ENCODE measurements around the gene KMT2A. TPM values are rescaled to one million over a fixed set of nuclear protein-coding genes. Genes with fewer than 3 reads are reported as not detected.

KMT2A gene
- total RNA-seq, 1 experiment from 2014 or later = 50.4 TPM

GRCh38 chr11:118552341-118552740 lies 116.0 kb downstream of the KMT2A start:
- no peaks in the 10 kb centered on the region for H3K79me2 ChIP-seq (ENCODE audit: insufficient read depth, low read length)
- H3K36me3 ChIP-seq (ENCODE audit: control insufficient read depth in 1 of 2, insufficient read depth in 2 of 2, low read length in 2 of 2) = peaks cover 10 to 25% of the 10 kb centered on the region in 2 experiments
- POLR2A ChIA-PET = no interaction called here

More at GRCh38 chr11:118552341-118552740, 116.0 kb downstream of the KMT2A start:
- no peaks in the 10 kb centered on the region for H3K9me3 ChIP-seq (ENCODE audit: control insufficient read depth in 1 of 2, insufficient read depth in 1 of 2, low read depth in 1 of 2, low read length in 2 of 2)
- ChIA-PET CTCF (no interaction called here), RAD21 (ENCODE audit: low non-redundant PET in 1 of 2, low total read pairs in 2 of 2, uncharacterized antibody in 2 of 2, unreplicated experiment in 2 of 2) (no interaction called here)
- no TSS peak for BruUV-seq (replicated peaks)
- DNase-seq (ENCODE audit: low read depth, low spot score) (no peak), ATAC-seq (no peak)
- H4K20me1 ChIP-seq (ENCODE audit: insufficient read depth) = no peaks in the 10 kb centered on the region
- H3K4me1 ChIP-seq (ENCODE audit: control insufficient read depth in 1 of 2, insufficient read depth in 2 of 2, low read length in 2 of 2) = no peaks in the 10 kb centered on the region
- H3K27ac ChIP-seq (ENCODE audit: low read depth, low read length) = no peak overlapping the region
- no peaks in the 10 kb centered on the region for H3K27me3 ChIP-seq (ENCODE audit: insufficient read depth, low read length)
- no peak overlapping the region for H3K9ac ChIP-seq (ENCODE audit: low read length)
- no peak overlapping the region for H3K4me2 ChIP-seq (ENCODE audit: low read length)
- no peak overlapping the region for H3K4me3 ChIP-seq (replicated peaks in 1 of 2; ENCODE audit: low read depth in 1 of 2, low read length in 2 of 2)
- H2AFZ ChIP-seq (ENCODE audit: low read depth, low read length, poor library complexity, severe bottlenecking) = no peak overlapping the region
- intact Hi-C loops (cut with micrococcal nuclease) = no loop called here
- H3K9me2 ChIP-seq (ENCODE audit: insufficient read depth) = no peaks in the 10 kb centered on the region
- TF ChIP-seq ELF1 (IDR thresholded peaks at IDR 0.05; ENCODE audit: borderline replicate concordance, low read depth) = no peak
- TF ChIP-seq POLR2AphosphoS5 (IDR thresholded peaks at IDR 0.05; ENCODE audit: low read depth, low read length) = no peak
- TF ChIP-seq YY1 (IDR thresholded peaks at IDR 0.05; ENCODE audit: extremely low read depth, insufficient replicate concordance, low read depth, low read length) = no peak
- TF ChIP-seq EGR1 (IDR thresholded peaks at IDR 0.05; ENCODE audit: low read depth) = no peak
- TF ChIP-seq ZNF274 (IDR thresholded peaks at IDR 0.05; ENCODE audit: low read depth, low read length) = no peak
- TF ChIP-seq CBX3 (IDR thresholded peaks at IDR 0.05; ENCODE audit: low read depth) = no peak
- TF ChIP-seq JUND (IDR thresholded peaks at IDR 0.05) = no peak
- TF ChIP-seq ZBTB33 (IDR thresholded peaks at IDR 0.05; ENCODE audit: extremely low read depth, insufficient replicate concordance, low read length) = no peak
- no peak for TF ChIP-seq MAX (IDR thresholded peaks at IDR 0.05)
- TF ChIP-seq SP1 (IDR thresholded peaks at IDR 0.05; ENCODE audit: low read depth) = no peak
- no peak for TF ChIP-seq RAD21 (IDR thresholded peaks at IDR 0.05; ENCODE audit: low read depth)
- no peak for TF ChIP-seq SRF (IDR thresholded peaks at IDR 0.05; ENCODE audit: low read depth)
- TF ChIP-seq POLR2A (IDR thresholded peaks at IDR 0.05; ENCODE audit: borderline replicate concordance, extremely low read depth, insufficient read depth, insufficient read length) = no peak
- no peak for TF ChIP-seq FOSL1 (IDR thresholded peaks at IDR 0.05; ENCODE audit: low read depth)
- TF ChIP-seq EZH2 (IDR thresholded peaks at IDR 0.05) = no peak
- no peak for TF ChIP-seq CEBPB (IDR thresholded peaks at IDR 0.05; ENCODE audit: low read depth)
- TF ChIP-seq REST (IDR thresholded peaks at IDR 0.05; ENCODE audit: low read depth) = no peak
- no peak for TF ChIP-seq ZFX (IDR thresholded peaks at IDR 0.05)
- TF ChIP-seq SIN3A (IDR thresholded peaks at IDR 0.05; ENCODE audit: low read depth) = no peak
